Mesenchymal stem cell (in vitro differentiated cells and primary cell): Measurements from ENCODE around the gene SMG7.

ENCODE experiments used
- DNase-seq: peaks from one replicate; pipeline ENCODE4 v3.0.0-alpha.2; 2013
- H2AFZ ChIP-seq: one replicate; pipeline ENCODE4 v1.6.1; 2013; ENCODE audit warnings: low read depth, mild to moderate bottlenecking, control low read depth, inconsistent platforms, low read length, moderate library complexity
- H2AK5ac ChIP-seq: 2 replicates; pipeline ENCODE4 v1.6.1; 2013; ENCODE audit warnings: low read length, moderate library complexity, mild to moderate bottlenecking, inconsistent platforms; ENCODE audit not compliant: severe bottlenecking
- H2BK120ac ChIP-seq: one replicate; pipeline ENCODE4 v1.6.1; 2013; ENCODE audit warnings: low read depth, mild to moderate bottlenecking, inconsistent platforms, low read length, moderate library complexity
- H2BK12ac ChIP-seq, 2 experiments: one replicate each; pipeline ENCODE4 v1.6.1; 2013; ENCODE audit warnings: inconsistent platforms in 2 of 2, low read length in 2 of 2, mild to moderate bottlenecking in 2 of 2, moderate library complexity in 2 of 2, control low read depth in 1 of 2
- H2BK15ac ChIP-seq: one replicate; pipeline ENCODE4 v1.6.1; 2013; ENCODE audit warnings: mild to moderate bottlenecking, low read depth, inconsistent platforms; ENCODE audit not compliant: poor library complexity, severe bottlenecking
- H2BK5ac ChIP-seq: 2 replicates; pipeline ENCODE4 v1.6.1; 2013; ENCODE audit warnings: low read depth, mild to moderate bottlenecking, low read length, control low read depth, inconsistent platforms; ENCODE audit not compliant: poor library complexity, severe bottlenecking
- H3K14ac ChIP-seq, 2 experiments: one replicate each; pipeline ENCODE4 v1.6.1; 2013; ENCODE audit warnings: inconsistent platforms in 2 of 2, low read length in 2 of 2, control low read depth in 1 of 2, mild to moderate bottlenecking in 1 of 2, moderate library complexity in 1 of 2
- H3K18ac ChIP-seq, 2 experiments: one replicate each; pipeline ENCODE4 v1.6.1; 2013; ENCODE audit warnings: inconsistent platforms in 2 of 2, low read length in 2 of 2, control low read depth in 1 of 2, low read depth in 1 of 2, mild to moderate bottlenecking in 1 of 2
- H3K23ac ChIP-seq, 2 experiments: one replicate each; pipeline ENCODE4 v1.6.1; 2013; ENCODE audit warnings: inconsistent platforms in 2 of 2, low read length in 2 of 2, mild to moderate bottlenecking in 2 of 2, moderate library complexity in 2 of 2, control low read depth in 1 of 2
- H3K27ac ChIP-seq: 2 replicates; pipeline ENCODE4 v1.5.1; 2013; ENCODE audit warnings: mild to moderate bottlenecking, moderate library complexity, low read length, control low read depth, inconsistent platforms; ENCODE audit not compliant: poor library complexity, severe bottlenecking
- H3K27me3 ChIP-seq, 2 experiments: 2 replicates each; pipeline versions ENCODE4 v1.6.1 to v1.7.0; 2013; ENCODE audit warnings: low read length in 2 of 2, mild to moderate bottlenecking in 2 of 2, moderate library complexity in 2 of 2, control low read depth in 1 of 2, inconsistent platforms in 1 of 2; ENCODE audit not compliant: control insufficient read depth in 1 of 2, insufficient read depth in 1 of 2
- H3K36me3 ChIP-seq, 2 experiments: 2 replicates each; pipeline versions ENCODE4 v1.6.1 to v1.7.0; 2013; ENCODE audit warnings: low read length in 2 of 2, control low read depth in 1 of 2, inconsistent platforms in 1 of 2, low read depth in 1 of 2, mild to moderate bottlenecking in 1 of 2; ENCODE audit not compliant: insufficient read depth in 2 of 2, control insufficient read depth in 1 of 2
- H3K4ac ChIP-seq, 2 experiments: one replicate each; pipeline ENCODE4 v1.6.1; 2013; ENCODE audit warnings: inconsistent platforms in 2 of 2, low read length in 2 of 2, mild to moderate bottlenecking in 2 of 2, moderate library complexity in 2 of 2, control low read depth in 1 of 2, low read depth in 1 of 2
- H3K4me1 ChIP-seq: 2 replicates; pipeline ENCODE4 v1.6.1; 2013; ENCODE audit warnings: low read depth, low read length, control low read depth; ENCODE audit not compliant: control insufficient read depth, insufficient read depth
- H3K4me2 ChIP-seq: 2 replicates; pipeline ENCODE4 v1.6.1; 2013; ENCODE audit warnings: low read length, mild to moderate bottlenecking, inconsistent platforms; ENCODE audit not compliant: poor library complexity, severe bottlenecking
- H3K4me3 ChIP-seq, 2 experiments: 2 replicates each; pipeline versions ENCODE4 v1.5.1 to v1.7.0; 2013; ENCODE audit warnings: low read length in 2 of 2, mild to moderate bottlenecking in 2 of 2, control low read depth in 1 of 2, low read depth in 1 of 2; ENCODE audit not compliant: insufficient read depth in 1 of 2
- H3K79me1 ChIP-seq: replicated peaks from 2 replicates; pipeline ENCODE4 v1.6.1; 2013; ENCODE audit warnings: mild to moderate bottlenecking, control low read depth, low read length, inconsistent platforms; ENCODE audit not compliant: poor library complexity, severe bottlenecking
- H3K9ac ChIP-seq: 2 replicates; pipeline ENCODE4 v1.7.0; 2013; ENCODE audit warnings: mild to moderate bottlenecking, low read length, moderate library complexity
- H3K9me3 ChIP-seq: 2 replicates; pipeline ENCODE4 v1.7.0; 2013; ENCODE audit warnings: mild to moderate bottlenecking, low read length; ENCODE audit not compliant: control insufficient read depth
- H4K8ac ChIP-seq: one replicate; pipeline ENCODE4 v1.6.1; 2013; ENCODE audit warnings: inconsistent platforms, mild to moderate bottlenecking, low read length, moderate library complexity
- H4K91ac ChIP-seq: one replicate; pipeline ENCODE4 v1.6.1; 2013; ENCODE audit warnings: mild to moderate bottlenecking, low read length, inconsistent platforms
- WGBS: methylation state at CpG from one replicate; pipeline ENCODE4 v1.1.7; 2013; ENCODE audit warnings: mixed read lengths; 5-methylcytosine and 5-hydroxymethylcytosine counted together

The SMG7 gene

DNA sequence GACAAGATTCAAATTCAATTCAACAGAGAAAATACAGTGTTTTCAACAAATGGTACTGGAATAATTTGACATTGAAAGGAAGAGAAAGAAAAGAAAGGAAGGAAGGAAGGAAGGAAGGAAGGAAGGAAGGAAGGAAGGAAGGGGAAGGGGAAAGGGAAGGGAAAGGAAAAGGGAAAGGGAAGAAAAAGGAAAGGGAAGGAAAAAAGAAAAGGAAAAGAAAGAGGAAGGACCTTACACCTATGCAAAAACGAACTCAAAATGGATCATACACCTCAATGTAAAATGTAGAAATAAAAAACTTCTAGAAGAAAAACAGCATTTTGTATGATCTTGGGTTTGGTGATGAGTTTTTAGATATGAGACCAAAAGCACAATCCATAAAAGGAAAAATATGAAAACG lies 34.2 kb upstream of the SMG7 start:
- H3K14ac ChIP-seq, result no peak overlapping the region
- no peak overlapping the region for H3K23ac ChIP-seq
- no peak overlapping the region for H2BK5ac ChIP-seq
- DNase-seq, result no peak
- H2AK5ac ChIP-seq, result no peak overlapping the region
- H3K27me3 ChIP-seq, result peaks cover 27 to 35% of the 10 kb centered on the region in 2 experiments
- no peaks in the 10 kb centered on the region for H3K36me3 ChIP-seq
- no peak overlapping the region for H2BK120ac ChIP-seq
- no peak overlapping the region for H3K27ac ChIP-seq
- H4K91ac ChIP-seq, result no peak overlapping the region
- H4K8ac ChIP-seq, result no peak overlapping the region
- H3K4me2 ChIP-seq, result no peak overlapping the region
- no peak overlapping the region for H2AFZ ChIP-seq
- no peaks in the 10 kb centered on the region for H3K9me3 ChIP-seq
- H3K18ac ChIP-seq, result no peak overlapping the region
- H3K79me1 ChIP-seq, result no peaks in the 10 kb centered on the region
- H2BK12ac ChIP-seq, result no peak overlapping the region
- H2BK15ac ChIP-seq, result no peak overlapping the region
- H3K4me3 ChIP-seq, result no peak overlapping the region
- H3K9ac ChIP-seq, result no peak overlapping the region
- no peak overlapping the region for H3K4ac ChIP-seq
- H3K4me1 ChIP-seq, result no peaks in the 10 kb centered on the region
- 20% methylated on average over 1 of the region's 2 CpGs for WGBS

DNA sequence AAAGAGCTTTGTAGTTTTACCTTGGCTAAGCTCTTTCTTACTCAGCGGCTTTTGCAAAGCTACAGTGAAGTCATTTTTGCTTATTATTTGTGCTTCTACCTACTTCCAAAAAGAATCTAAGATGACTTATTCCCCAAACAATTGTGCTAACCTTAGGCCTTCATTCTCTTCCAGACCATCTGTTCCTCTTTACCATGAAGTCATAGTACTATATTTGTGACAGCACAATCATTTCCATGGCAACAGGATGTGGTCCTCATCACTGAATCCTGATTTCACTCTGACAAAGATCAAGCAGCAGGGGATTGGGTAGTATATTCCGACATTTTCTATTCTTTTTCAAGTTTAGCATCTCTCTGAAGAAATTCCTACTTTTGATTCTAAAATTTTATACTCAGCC lies 29.3 kb upstream of the SMG7 start:
- H3K9ac ChIP-seq, result no peak overlapping the region
- no peak overlapping the region for H2BK15ac ChIP-seq
- no peaks in the 10 kb centered on the region for H3K36me3 ChIP-seq
- H4K91ac ChIP-seq, result no peak overlapping the region
- no peak overlapping the region for H3K27ac ChIP-seq
- no peak overlapping the region for H3K23ac ChIP-seq
- H3K14ac ChIP-seq, result no peak overlapping the region
- H3K4ac ChIP-seq, result no peak overlapping the region
- H2AFZ ChIP-seq, result no peak overlapping the region
- H3K9me3 ChIP-seq, result no peaks in the 10 kb centered on the region
- no peak overlapping the region for H2BK5ac ChIP-seq
- H3K18ac ChIP-seq, result no peak overlapping the region
- H2BK12ac ChIP-seq, result no peak overlapping the region
- WGBS, result 97% methylated on average over 2 of the region's 2 CpGs
- no peak overlapping the region for H2BK120ac ChIP-seq
- H3K4me1 ChIP-seq, result no peaks in the 10 kb centered on the region
- H3K4me3 ChIP-seq, result no peak overlapping the region
- H3K79me1 ChIP-seq, result no peaks in the 10 kb centered on the region
- H2AK5ac ChIP-seq, result no peak overlapping the region
- H4K8ac ChIP-seq, result no peak overlapping the region
- peaks cover 12 to 29% of the 10 kb centered on the region in 2 experiments for H3K27me3 ChIP-seq
- no peak for DNase-seq
- no peak overlapping the region for H3K4me2 ChIP-seq

DNA sequence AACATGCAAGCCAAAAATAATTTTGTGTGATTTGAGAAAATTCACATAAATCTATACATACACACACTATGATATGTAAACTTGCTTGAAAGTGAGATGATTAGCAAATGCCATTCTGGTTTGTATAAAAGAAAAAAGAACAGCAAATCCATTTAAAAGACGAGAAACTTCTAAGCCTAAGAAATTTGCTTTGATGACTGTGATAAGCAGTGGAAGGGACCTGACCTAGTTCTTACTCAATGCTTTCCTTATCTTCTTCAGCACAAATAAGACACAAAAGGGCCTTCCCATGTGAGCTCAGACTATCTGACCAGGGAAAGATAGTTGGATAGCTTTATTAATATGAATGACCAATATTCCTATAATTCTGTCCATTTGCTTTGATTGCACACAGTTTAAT lies 28.8 kb upstream of the SMG7 start:
- Histone ChIP-seq H3K4ac (no peak overlapping the region), H4K8ac (no peak overlapping the region), H2BK15ac (no peak overlapping the region), H3K14ac (no peak overlapping the region), H2BK5ac (no peak overlapping the region), H3K4me2 (no peak overlapping the region), H2AFZ (no peak overlapping the region), H3K9ac (no peak overlapping the region), H3K9me3 (no peaks in the 10 kb centered on the region), H3K79me1 (no peaks in the 10 kb centered on the region), H3K4me1 (peaks cover 1% of the 10 kb centered on the region), H3K36me3 (no peaks in the 10 kb centered on the region), H3K27me3 (peaks cover 12 to 29% of the 10 kb centered on the region in 2 experiments), H3K4me3 (no peak overlapping the region), H2AK5ac (no peak overlapping the region), H3K27ac (no peak overlapping the region), H3K23ac (no peak overlapping the region), H4K91ac (no peak overlapping the region), H3K18ac (no peak overlapping the region), H2BK120ac (no peak overlapping the region), H2BK12ac (no peak overlapping the region)
- WGBS, result no CpG with 5 or more reads among the region's 1 CpG
- no peak for DNase-seq

DNA sequence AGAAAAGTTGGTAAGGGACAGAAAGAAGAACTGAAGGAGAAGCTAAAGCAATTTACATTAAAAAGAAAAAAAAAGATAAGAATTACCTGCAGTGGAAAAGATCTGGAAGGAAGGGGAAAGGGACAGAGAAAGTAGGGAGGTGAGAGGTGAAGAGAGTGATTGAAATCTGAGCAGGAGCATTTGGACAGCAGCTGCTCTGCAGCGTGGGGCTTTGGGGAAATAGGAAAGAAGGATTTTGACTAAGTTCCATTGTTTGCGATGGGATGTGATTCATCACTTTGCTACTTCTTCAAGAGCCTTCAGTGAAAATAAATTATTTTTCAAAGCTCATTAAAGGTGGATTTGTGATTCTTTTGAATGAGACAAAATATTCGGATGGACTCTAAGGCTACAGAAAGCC lies 28.1 kb upstream of the SMG7 start:
- peaks cover 1% of the 10 kb centered on the region for H3K4me1 ChIP-seq
- H3K27ac ChIP-seq, result no peak overlapping the region
- H3K9ac ChIP-seq, result no peak overlapping the region
- no peak overlapping the region for H3K18ac ChIP-seq
- no peak overlapping the region for H2BK5ac ChIP-seq
- no peak overlapping the region for H3K4me2 ChIP-seq
- H3K14ac ChIP-seq, result no peak overlapping the region
- H2BK120ac ChIP-seq, result no peak overlapping the region
- no peak overlapping the region for H3K23ac ChIP-seq
- H2AFZ ChIP-seq, result no peak overlapping the region
- H3K36me3 ChIP-seq, result no peaks in the 10 kb centered on the region
- H2BK12ac ChIP-seq, result no peak overlapping the region
- no peak overlapping the region for H2BK15ac ChIP-seq
- no peak for DNase-seq
- no peak overlapping the region for H3K4ac ChIP-seq
- no peak overlapping the region for H2AK5ac ChIP-seq
- H4K8ac ChIP-seq, result no peak overlapping the region
- no peaks in the 10 kb centered on the region for H3K9me3 ChIP-seq
- no peak overlapping the region for H3K4me3 ChIP-seq
- WGBS, result 0% methylated on average over 1 of the region's 3 CpGs
- H3K27me3 ChIP-seq, result peaks cover 12 to 22% of the 10 kb centered on the region in 2 experiments
- no peak overlapping the region for H4K91ac ChIP-seq
- no peaks in the 10 kb centered on the region for H3K79me1 ChIP-seq
